Measurements from ENCODE around the gene RAB11FIP3. TPM values are rescaled to one million over a fixed set of nuclear protein-coding genes. Genes with fewer than 3 reads are reported as not detected.

Gene RAB11FIP3
- total and polyA plus RNA-seq, 10 of the 15 experiments (the other 5 are each of a cell fraction or from before 2014, with no cell fraction given), result 1.2 to 27.3 (median 7.7) TPM

GRCh38 chr16:523097-523741 is 97.8 kb downstream of the RAB11FIP3 start (continued):
- TF ChIP-seq RELB (IDR thresholded peaks at IDR 0.05; ENCODE audit: low read depth), result no peak
- TF ChIP-seq LARP7 (IDR thresholded peaks at IDR 0.05), result no peak
- no peak for TF ChIP-seq POLR2AphosphoS2 (IDR thresholded peaks at IDR 0.05; ENCODE audit: low read depth, low read length)
- no peak for TF ChIP-seq GABPA (IDR thresholded peaks at IDR 0.05; ENCODE audit: low read depth)
- no peak for TF ChIP-seq MEF2B (IDR thresholded peaks at IDR 0.05; ENCODE audit: partially characterized antibody, poor library complexity, severe bottlenecking)
- no peak for TF ChIP-seq HDAC6 (IDR thresholded peaks at IDR 0.05; ENCODE audit: unreplicated experiment)
- TF ChIP-seq E2F8 (IDR thresholded peaks at IDR 0.05; ENCODE audit: low read depth, partially characterized antibody), result no peak
- TF ChIP-seq SMAD1 (IDR thresholded peaks at IDR 0.05; ENCODE audit: low read depth, partially characterized antibody), result no peak
- no peak for TF ChIP-seq KAT2A (conservative IDR thresholded peaks at IDR 0.05; ENCODE audit: control insufficient read depth, low read depth, low read length)
- TF ChIP-seq JUND (IDR thresholded peaks at IDR 0.05; ENCODE audit: low read depth, low read length), result no peak
- TF ChIP-seq ZNF384 (IDR thresholded peaks at IDR 0.05; ENCODE audit: borderline replicate concordance, low read depth, low read length), result no peak
